CD8-positive, alpha-beta memory T cell (primary cell): Measurements from ENCODE around the gene TNRC6C. TPM values are rescaled to one million over a fixed set of nuclear protein-coding genes. Genes with fewer than 3 reads are reported as not detected.

Experiments used
- CTCF ChIA-PET: fragments of 350-600 bp; sonication (Branson Sonifier 250); formaldehyde crosslinking; loops from one replicate; lab custom pipeline; 2021; ENCODE audit warnings: antibody characterized with exemption; lab: Charles Lee
- POLR2A ChIA-PET: fragments of 350-600 bp; sonication (Branson Sonifier 250); formaldehyde crosslinking; loops from one replicate; lab custom pipeline; 2021; ENCODE audit warnings: antibody characterized with exemption; lab: Charles Lee
- DNase-seq, 5 donors: peaks; one replicate each; pipeline versions ENCODE4 v3.0.0 to v3.0.0-alpha.2; 2020 to 2022; ENCODE audit warnings: mixed read lengths in 1 of 5
- H3K27ac ChIP-seq: one replicate; pipeline ENCODE4 v1.7.0; 2013; ENCODE audit warnings: low read depth, mild to moderate bottlenecking, low read length, moderate library complexity
- H3K27me3 ChIP-seq: 2 replicates; pipeline ENCODE4 v1.7.0; 2013; ENCODE audit warnings: low read length, mild to moderate bottlenecking; ENCODE audit not compliant: insufficient read depth, poor library complexity, severe bottlenecking
- H3K36me3 ChIP-seq: 2 replicates; pipeline ENCODE4 v1.7.0; 2013; ENCODE audit warnings: mild to moderate bottlenecking, low read length, moderate library complexity; ENCODE audit not compliant: insufficient read depth
- H3K4me1 ChIP-seq: 2 replicates; pipeline ENCODE4 v1.7.0; 2013; ENCODE audit warnings: mild to moderate bottlenecking, low read length, moderate library complexity; ENCODE audit not compliant: insufficient read depth
- H3K4me3 ChIP-seq: 2 replicates; pipeline ENCODE4 v1.7.0; 2013; ENCODE audit warnings: mild to moderate bottlenecking, low read length
- H3K9me3 ChIP-seq: 2 replicates; pipeline ENCODE4 v1.7.0; 2013; ENCODE audit warnings: mild to moderate bottlenecking, low read length
- H3K27ac Mint-ChIP-seq, 8 donors: one replicate each; pipeline ENCODE4 v1.8.0; 2020 to 2021; ENCODE audit warnings: mixed read lengths in 8 of 8, mild to moderate bottlenecking in 6 of 8, inconsistent platforms in 3 of 8, moderate library complexity in 3 of 8
- H3K27me3 Mint-ChIP-seq, 2 donors: one replicate each; pipeline ENCODE4 v1.8.0; 2020 to 2021; ENCODE audit warnings: mixed read lengths in 2 of 2, mild to moderate bottlenecking in 1 of 2, moderate library complexity in 1 of 2
- H3K36me3 Mint-ChIP-seq, 3 donors: one replicate each; pipeline ENCODE4 v1.8.0; 2020 to 2021; ENCODE audit warnings: mixed read lengths in 3 of 3, inconsistent platforms in 1 of 3, mild to moderate bottlenecking in 1 of 3
- H3K4me1 Mint-ChIP-seq, 3 donors: one replicate each; pipeline ENCODE4 v1.8.0; 2020 to 2021; ENCODE audit warnings: mixed read lengths in 3 of 3, inconsistent platforms in 1 of 3, mild to moderate bottlenecking in 1 of 3
- H3K4me3 Mint-ChIP-seq, 7 donors: one replicate each; pipeline ENCODE4 v1.8.0; 2020 to 2021; ENCODE audit warnings: mixed read lengths in 7 of 7, mild to moderate bottlenecking in 6 of 7, moderate library complexity in 4 of 7, inconsistent platforms in 2 of 7
- H3K9me3 Mint-ChIP-seq, 5 donors: one replicate each; pipeline ENCODE4 v1.8.0; 2020 to 2022; ENCODE audit warnings: mixed read lengths in 5 of 5, mild to moderate bottlenecking in 3 of 5, moderate library complexity in 2 of 5, inconsistent platforms in 1 of 5
- polyA plus RNA-seq: library from polyadenylated mRNA; unstranded; fragments of 300-500 nt; fragmentation: Illumina TruSeq; gene quantifications from one replicate; pipeline ENCODE4 v1.2.3, GENCODE V29; 2021
- total RNA-seq, 2 experiments: library from RNA; stranded (reverse); gene quantifications; one replicate each; pipeline ENCODE4 v1.2.3, GENCODE V29; 2021

The TNRC6C gene
- total and polyA plus RNA-seq, 3 experiments from 2014 or later: 7.4 to 28.1 (median 25.9) TPM

DNA sequence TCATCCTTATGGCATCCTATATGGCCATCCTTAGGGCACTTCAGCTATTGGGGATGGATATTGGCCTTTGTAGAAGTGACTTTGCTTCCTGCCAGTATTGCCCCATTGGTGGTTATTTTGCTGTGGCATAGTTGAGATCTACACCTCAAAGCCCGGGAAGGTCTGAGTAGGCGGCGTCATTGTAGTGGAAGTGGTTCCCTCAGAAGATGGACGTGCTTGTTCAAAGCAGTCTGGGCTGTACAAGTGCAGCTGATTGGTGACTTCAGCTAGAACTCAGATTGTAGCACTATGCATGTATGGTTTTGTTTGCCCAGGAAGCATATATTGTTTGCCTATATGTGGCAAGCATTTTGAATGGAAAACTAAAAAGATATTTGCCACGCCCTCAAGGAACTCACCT is 86.8 kb downstream of the TNRC6C start:
- Mint-ChIP-seq H3K36me3 (peaks cover 6 to 60% (median 26%) of the 10 kb centered on the region in 3 donors), H3K4me3 (no peak overlapping the region), H3K27ac (peak overlapping the region in 3 of 8 donors; percentile 12 to 76 (median 39)), H3K27me3 (peaks cover 0 to 3% of the 10 kb centered on the region in 2 donors), H3K9me3 (no peaks in the 10 kb centered on the region), H3K4me1 (peaks cover 57 to 71% (median 63%) of the 10 kb centered on the region in 3 donors)
- peaks cover 16% of the 10 kb centered on the region for H3K4me1 ChIP-seq
- ChIA-PET CTCF (no interaction called here), POLR2A (interaction anchor here (0.5 kb wide), 1 partner anchor 25 kb away, joined by 5 read pairs; no protein-coding TSS in a partner anchor)
- H3K4me3 ChIP-seq: no peak overlapping the region
- peaks cover 22% of the 10 kb centered on the region for H3K36me3 ChIP-seq
- no peaks in the 10 kb centered on the region for H3K9me3 ChIP-seq
- no peak overlapping the region for H3K27ac ChIP-seq
- no peaks in the 10 kb centered on the region for H3K27me3 ChIP-seq
- DNase-seq: no peak

DNA sequence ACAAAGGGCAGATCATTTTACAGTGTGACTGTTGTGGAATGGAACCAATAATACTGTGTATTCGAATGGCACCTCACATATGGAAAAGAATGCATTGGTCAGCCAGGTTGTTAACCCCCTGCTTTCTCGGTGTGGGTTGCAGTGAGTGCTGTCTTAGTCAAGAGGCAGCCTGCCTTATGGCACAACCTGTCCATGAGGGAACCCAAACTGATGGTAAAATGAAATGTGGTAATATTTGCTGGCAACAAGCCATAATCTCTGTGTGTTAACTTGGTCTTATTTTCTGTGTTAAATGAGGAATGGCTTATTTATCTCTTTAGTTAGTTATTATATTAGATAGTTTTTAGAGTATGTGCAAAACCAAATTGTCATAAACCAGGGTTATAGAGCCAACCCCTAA is 88.4 kb downstream of the TNRC6C start:
- peaks cover 11 to 68% (median 36%) of the 10 kb centered on the region in 3 donors for H3K36me3 Mint-ChIP-seq
- no peak for DNase-seq
- Histone ChIP-seq H3K27ac (no peak overlapping the region), H3K9me3 (no peaks in the 10 kb centered on the region), H3K4me3 (no peak overlapping the region), H3K27me3 (no peaks in the 10 kb centered on the region), H3K4me1 (peaks cover 16% of the 10 kb centered on the region), H3K36me3 (peaks cover 30% of the 10 kb centered on the region)
- H3K27me3 Mint-ChIP-seq: peaks cover 0 to 3% of the 10 kb centered on the region in 2 donors
- POLR2A ChIA-PET: no interaction called here
- no peaks in the 10 kb centered on the region for H3K9me3 Mint-ChIP-seq
- H3K4me3 Mint-ChIP-seq: no peak overlapping the region
- H3K4me1 Mint-ChIP-seq: peaks cover 52 to 65% (median 63%) of the 10 kb centered on the region in 3 donors
- peak overlapping the region in 1 of 8 donors; percentile 74 for H3K27ac Mint-ChIP-seq
- CTCF ChIA-PET: no interaction called here

DNA sequence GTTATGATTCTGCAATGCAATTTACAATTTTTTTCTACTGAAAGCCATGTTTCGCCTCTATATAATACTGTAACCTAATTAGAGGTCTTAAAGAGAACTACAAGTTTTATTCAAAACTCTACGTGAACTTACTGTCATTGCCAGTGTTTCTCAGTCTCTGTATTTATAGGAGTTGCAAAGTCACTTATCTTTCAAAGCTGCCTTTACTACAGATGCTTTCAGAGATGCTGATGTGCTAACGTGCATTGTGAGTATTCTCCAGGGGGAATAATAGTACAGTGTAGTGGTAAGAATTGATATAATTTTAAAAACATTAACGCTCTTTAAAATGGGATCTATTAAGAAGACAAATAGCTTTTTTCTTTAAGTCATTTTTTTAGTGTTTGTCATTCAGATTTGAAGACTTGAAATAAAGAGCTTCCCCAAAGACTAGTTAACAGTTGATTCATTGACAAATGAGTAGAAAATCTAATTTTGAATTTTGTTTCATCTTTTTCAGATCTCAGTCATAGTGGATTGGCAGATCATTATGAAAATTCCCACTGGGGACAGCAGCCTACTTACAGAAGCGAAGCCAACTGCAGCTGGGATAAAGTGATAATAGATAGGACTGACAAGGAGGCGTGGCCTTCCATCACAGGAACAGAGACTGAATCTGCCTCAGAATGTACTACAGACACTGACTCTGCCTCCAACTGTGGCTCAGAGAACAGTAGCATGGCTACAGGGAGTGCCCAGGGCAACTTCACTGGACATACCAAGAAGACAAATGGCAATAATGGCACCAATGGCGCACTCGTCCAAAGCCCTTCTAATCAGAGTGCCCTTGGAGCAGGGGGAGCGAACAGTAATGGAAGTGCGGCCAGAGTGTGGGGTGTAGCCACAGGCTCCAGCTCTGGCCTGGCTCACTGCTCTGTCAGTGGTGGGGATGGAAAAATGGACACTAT is 90.1 kb downstream of the TNRC6C start:
- Histone ChIP-seq H3K27ac (no peak overlapping the region), H3K4me3 (no peak overlapping the region), H3K27me3 (no peaks in the 10 kb centered on the region), H3K9me3 (no peaks in the 10 kb centered on the region), H3K36me3 (peaks cover 30% of the 10 kb centered on the region), H3K4me1 (peaks cover 16% of the 10 kb centered on the region)
- ChIA-PET POLR2A (interaction anchor here (0.6 kb wide), 2 partner anchors 424 to 617 kb away, joined by 3 to 4 read pairs; no protein-coding TSS in a partner anchor), CTCF (interaction anchor here (1.0 kb wide), 1 partner anchor 35 kb away, joined by 4 read pairs; no protein-coding TSS in a partner anchor)
- peaks cover 0 to 8% of the 10 kb centered on the region in 2 donors for H3K27me3 Mint-ChIP-seq
- no peak overlapping the region for H3K4me3 Mint-ChIP-seq
- no peak for DNase-seq
- peaks cover 11 to 73% (median 33%) of the 10 kb centered on the region in 3 donors for H3K36me3 Mint-ChIP-seq
- H3K4me1 Mint-ChIP-seq: peaks cover 43 to 54% (median 52%) of the 10 kb centered on the region in 3 donors
- H3K27ac Mint-ChIP-seq: peak overlapping the region in 4 of 8 donors; percentile 14 to 29 (median 22)
- H3K9me3 Mint-ChIP-seq: no peaks in the 10 kb centered on the region

DNA sequence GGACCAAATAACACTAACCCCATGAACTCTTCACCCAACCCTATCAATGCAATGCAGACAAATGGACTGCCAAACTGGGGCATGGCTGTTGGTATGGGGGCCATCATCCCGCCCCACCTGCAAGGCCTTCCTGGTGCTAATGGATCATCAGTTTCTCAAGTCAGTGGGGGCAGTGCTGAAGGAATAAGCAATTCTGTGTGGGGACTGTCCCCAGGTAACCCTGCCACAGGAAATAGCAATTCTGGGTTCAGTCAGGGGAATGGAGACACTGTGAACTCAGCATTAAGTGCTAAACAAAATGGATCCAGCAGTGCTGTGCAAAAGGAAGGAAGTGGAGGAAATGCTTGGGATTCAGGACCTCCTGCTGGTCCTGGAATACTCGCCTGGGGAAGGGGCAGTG is 91.1 kb downstream of the TNRC6C start:
- CTCF ChIA-PET: no interaction called here
- POLR2A ChIA-PET: no interaction called here

DNA sequence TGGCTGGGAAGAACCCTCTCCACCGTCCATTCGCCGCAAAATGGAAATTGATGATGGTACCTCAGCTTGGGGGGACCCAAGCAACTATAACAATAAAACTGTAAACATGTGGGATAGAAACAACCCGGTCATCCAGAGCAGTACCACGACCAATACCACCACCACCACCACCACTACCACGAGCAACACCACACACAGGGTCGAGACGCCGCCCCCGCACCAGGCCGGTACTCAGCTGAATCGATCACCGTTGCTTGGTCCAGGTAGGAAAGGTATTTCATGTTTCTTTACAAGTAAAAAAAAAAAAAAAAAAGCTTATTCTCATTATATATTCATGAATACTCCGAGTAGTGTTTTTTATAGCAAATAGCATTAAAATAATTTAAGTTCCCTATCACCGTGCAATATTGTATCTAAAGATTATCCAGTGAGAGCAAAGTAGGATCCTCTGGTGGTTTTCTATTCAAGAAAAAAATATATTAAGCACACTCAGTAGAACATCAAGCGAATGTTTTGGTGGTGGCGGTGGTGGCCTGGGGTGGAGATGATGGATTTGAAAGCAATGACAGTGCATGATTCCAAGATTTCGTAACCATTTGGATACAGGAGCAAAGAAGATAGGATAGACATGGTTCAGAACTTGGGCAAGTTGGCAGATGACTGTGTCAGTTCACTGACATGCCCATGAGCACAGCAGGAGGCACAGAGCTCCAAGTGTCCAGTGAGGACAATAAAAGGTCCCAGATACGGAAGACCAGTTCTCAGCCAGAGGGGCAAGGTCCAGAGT is 92.9 kb downstream of the TNRC6C start:
- Histone ChIP-seq H3K36me3 (peaks cover 38% of the 10 kb centered on the region), H3K9me3 (no peaks in the 10 kb centered on the region), H3K4me3 (no peak overlapping the region), H3K27me3 (no peaks in the 10 kb centered on the region), H3K27ac (no peak overlapping the region), H3K4me1 (peaks cover 6% of the 10 kb centered on the region)
- Mint-ChIP-seq H3K4me1 (peaks cover 22 to 36% (median 26%) of the 10 kb centered on the region in 3 donors), H3K27me3 (peaks cover 0 to 8% of the 10 kb centered on the region in 2 donors), H3K27ac (peak overlapping the region in 7 of 8 donors; percentile 1 to 83 (median 17)), H3K36me3 (peaks cover 11 to 79% (median 29%) of the 10 kb centered on the region in 3 donors), H3K9me3 (no peaks in the 10 kb centered on the region), H3K4me3 (peak overlapping the region in 1 of 7 donors; percentile 65)
- ChIA-PET CTCF (no interaction called here), POLR2A (no interaction called here)
- DNase-seq: no peak

More for the DNA sequence above, 91.1 kb downstream of the TNRC6C start:
- Mint-ChIP-seq H3K4me3 (no peak overlapping the region), H3K27me3 (peaks cover 0 to 8% of the 10 kb centered on the region in 2 donors), H3K27ac (peak overlapping the region in 1 of 8 donors; percentile 9), H3K4me1 (peaks cover 34 to 46% (median 42%) of the 10 kb centered on the region in 3 donors), H3K36me3 (peaks cover 11 to 77% (median 31%) of the 10 kb centered on the region in 3 donors), H3K9me3 (no peaks in the 10 kb centered on the region)
- no peak overlapping the region for H3K4me3 ChIP-seq
- H3K36me3 ChIP-seq: peaks cover 31% of the 10 kb centered on the region
- no peaks in the 10 kb centered on the region for H3K9me3 ChIP-seq
- DNase-seq: no peak
- peaks cover 16% of the 10 kb centered on the region for H3K4me1 ChIP-seq
- H3K27ac ChIP-seq: no peak overlapping the region
- no peaks in the 10 kb centered on the region for H3K27me3 ChIP-seq

DNA sequence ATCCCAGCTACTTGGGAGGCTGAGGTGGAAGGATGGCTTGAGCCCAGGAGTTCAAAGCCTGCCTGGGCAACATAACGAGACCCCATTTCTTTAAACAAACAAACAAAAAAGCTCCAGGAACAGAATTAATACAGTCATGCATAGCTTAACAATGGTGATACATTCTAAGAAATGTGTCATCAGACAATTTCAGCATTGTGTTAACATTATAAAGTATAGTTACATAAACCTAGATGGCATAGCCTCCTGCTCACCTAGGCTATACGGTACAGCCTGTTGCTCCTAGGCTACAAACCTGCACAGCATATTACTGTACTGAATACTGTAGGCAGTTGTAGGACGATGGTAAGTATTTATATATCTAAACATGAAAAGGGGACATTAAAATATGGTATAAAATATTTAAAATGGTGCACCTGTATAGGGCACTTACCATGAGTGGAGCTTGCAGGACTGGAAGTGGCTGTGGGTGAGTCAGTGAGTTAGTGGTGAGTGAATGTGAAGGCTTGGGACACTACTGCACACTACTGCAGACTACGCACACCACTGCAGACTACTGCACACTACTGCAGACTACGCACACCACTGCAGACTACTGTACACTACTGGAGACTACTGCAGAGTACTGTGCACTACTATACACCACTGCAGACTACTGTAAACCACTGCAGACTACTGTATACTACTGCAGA is 95.4 kb downstream of the TNRC6C start:
- Histone ChIP-seq H3K4me3 (no peak overlapping the region), H3K4me1 (peaks cover 4% of the 10 kb centered on the region), H3K27me3 (no peaks in the 10 kb centered on the region), H3K9me3 (no peaks in the 10 kb centered on the region), H3K27ac (no peak overlapping the region), H3K36me3 (peaks cover 31% of the 10 kb centered on the region)
- peaks cover 11 to 73% (median 21%) of the 10 kb centered on the region in 3 donors for H3K36me3 Mint-ChIP-seq
- H3K4me3 Mint-ChIP-seq: no peak overlapping the region
- POLR2A ChIA-PET: no interaction called here
- no peak for DNase-seq
- no peaks in the 10 kb centered on the region for H3K9me3 Mint-ChIP-seq
- H3K27me3 Mint-ChIP-seq: peaks cover 0 to 8% of the 10 kb centered on the region in 2 donors
- peak overlapping the region in 1 of 8 donors; percentile 55 for H3K27ac Mint-ChIP-seq
- H3K4me1 Mint-ChIP-seq: peaks cover 22 to 49% (median 33%) of the 10 kb centered on the region in 3 donors
- CTCF ChIA-PET: no interaction called here

DNA sequence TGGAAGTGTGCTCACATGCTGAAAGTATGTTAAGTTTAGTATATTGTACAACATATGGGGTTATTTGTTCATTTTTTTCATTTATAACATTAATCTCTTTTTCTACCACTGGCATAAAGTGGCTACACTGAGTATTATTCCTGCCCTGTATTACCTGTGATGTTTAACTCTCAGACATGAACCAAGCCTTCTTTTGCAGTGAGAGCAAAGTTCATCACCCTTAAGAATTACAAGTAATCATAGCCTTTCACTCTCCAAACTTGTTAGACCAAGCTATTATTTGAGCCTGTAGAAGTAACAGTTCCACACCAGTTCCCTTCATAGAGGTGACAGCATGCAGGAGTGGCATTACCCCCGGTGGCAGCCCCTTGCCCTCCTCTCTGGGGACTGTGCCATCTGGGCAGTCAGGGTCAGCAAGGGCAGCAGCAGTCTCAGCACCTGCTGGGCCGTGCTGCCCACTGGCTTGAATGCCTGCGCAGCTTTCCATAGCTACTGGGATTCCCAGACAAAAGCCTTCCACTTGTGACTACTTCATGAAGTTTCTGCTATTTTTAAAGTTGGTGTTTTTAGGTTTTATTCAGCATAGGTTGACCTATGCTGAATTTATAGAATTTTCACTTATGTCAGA is 98.7 kb downstream of the TNRC6C start:
- ChIA-PET POLR2A (no interaction called here), CTCF (no interaction called here)
- Mint-ChIP-seq H3K27ac (peak overlapping the region in 4 of 8 donors; percentile 17 to 55 (median 27)), H3K4me1 (peaks cover 20 to 60% (median 33%) of the 10 kb centered on the region in 3 donors), H3K4me3 (no peak overlapping the region), H3K9me3 (no peaks in the 10 kb centered on the region), H3K36me3 (peaks cover 0 to 54% (median 0%) of the 10 kb centered on the region in 3 donors), H3K27me3 (peaks cover 0 to 4% of the 10 kb centered on the region in 2 donors)
- Histone ChIP-seq H3K9me3 (no peaks in the 10 kb centered on the region), H3K4me3 (no peak overlapping the region), H3K27ac (no peak overlapping the region), H3K27me3 (no peaks in the 10 kb centered on the region), H3K4me1 (peaks cover 4% of the 10 kb centered on the region), H3K36me3 (peaks cover 8% of the 10 kb centered on the region)
- no peak for DNase-seq
